ENCODE measurements around the gene VEGFD.

DNA sequence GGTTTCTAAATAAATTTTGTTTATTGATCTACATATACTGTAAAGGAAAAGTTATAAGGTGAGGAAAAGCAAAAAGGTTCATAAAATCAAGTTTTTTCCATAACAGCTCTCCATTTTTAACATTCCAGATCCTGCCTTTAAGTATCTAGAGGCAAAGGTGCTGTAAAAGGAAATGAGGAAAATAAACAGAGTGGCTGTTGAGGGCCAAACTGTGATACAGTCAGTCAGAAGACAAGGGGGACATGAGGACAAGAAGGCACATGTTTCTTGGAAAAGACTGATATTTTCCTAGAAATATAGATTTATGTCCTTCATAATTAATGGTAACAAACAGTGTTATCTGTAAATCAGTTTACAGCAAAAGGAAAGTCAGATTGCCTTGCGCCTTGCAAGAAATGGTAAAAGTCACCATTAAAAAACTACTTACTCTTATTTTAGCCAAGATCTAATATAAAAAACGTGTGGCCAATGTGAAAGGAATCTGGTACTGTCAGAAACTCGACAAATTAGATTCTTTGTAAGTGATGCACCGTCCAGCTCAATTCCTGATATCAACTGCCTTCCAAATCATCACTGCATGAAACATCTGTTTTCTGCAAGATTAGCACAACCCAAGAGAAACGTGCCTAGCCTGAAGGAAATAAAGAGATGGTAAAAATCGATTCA lies 34.0 kb upstream of the VEGFD start:
- TF ChIP-seq LARP7 (IDR thresholded peaks at IDR 0.05) (no peak), KAT7 (CRISPR knock-in tag; IDR thresholded peaks at IDR 0.05; ENCODE audit: borderline replicate concordance) (no peak)
- TF ChIP-seq, protein P1, sequence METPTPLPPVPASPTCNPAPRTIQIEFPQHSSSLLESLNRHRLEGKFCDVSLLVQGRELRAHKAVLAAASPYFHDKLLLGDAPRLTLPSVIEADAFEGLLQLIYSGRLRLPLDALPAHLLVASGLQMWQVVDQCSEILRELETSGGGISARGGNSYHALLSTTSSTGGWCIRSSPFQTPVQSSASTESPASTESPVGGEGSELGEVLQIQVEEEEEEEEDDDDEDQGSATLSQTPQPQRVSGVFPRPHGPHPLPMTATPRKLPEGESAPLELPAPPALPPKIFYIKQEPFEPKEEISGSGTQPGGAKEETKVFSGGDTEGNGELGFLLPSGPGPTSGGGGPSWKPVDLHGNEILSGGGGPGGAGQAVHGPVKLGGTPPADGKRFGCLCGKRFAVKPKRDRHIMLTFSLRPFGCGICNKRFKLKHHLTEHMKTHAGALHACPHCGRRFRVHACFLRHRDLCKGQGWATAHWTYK (CRISPR knock-in tag; IDR thresholded peaks at IDR 0.05), result no peak
- TF ChIP-seq, protein P2, sequence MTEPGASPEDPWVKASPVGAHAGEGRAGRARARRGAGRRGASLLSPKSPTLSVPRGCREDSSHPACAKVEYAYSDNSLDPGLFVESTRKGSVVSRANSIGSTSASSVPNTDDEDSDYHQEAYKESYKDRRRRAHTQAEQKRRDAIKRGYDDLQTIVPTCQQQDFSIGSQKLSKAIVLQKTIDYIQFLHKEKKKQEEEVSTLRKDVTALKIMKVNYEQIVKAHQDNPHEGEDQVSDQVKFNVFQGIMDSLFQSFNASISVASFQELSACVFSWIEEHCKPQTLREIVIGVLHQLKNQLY (CRISPR knock-in tag; conservative IDR thresholded peaks at IDR 0.05), result no peak
